ENCODE results near the gene ZNF444. TPM values are rescaled to one million over a fixed set of nuclear protein-coding genes. Genes with fewer than 3 reads are reported as not detected.

Gene ZNF444
- total and polyA plus RNA-seq, 2 donors (not counting 1 experiment from before 2014, with no cell fraction given): 24.1 to 37.7 TPM

DNA sequence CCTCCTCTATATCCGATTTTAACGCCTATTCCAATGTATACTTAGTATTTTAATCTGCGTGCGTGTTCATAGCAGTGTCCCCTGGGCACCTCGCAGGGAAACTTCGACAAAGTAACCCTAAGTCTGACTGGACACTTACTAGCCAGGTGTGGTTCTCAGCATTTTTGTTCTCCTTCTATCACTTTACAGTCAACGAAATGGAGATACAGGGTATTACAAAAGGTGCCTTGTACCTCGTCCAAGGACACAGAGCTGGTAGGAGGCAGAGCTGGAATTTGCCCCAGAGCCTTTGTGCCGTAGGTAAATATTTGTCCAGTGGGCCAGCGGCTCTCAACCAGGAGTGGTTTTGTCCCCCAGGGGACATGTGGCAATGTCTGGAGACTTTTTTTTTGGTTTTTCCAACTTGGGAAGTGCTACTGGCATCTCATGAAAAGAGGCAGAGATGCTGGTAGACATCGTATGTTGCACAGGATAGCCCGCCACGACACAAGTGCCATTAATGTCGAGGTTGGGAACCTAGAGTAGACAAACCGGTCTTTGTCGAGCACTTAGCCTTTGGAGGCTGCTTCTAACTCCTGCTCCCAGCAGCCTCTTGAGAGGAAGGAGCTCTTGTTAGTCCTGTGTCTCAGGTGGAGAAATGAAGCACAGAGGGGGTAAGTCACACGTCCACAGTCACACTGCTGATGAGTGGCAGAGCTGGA lies 1.1 kb downstream of the ZNF444 start:
- Histone ChIP-seq H3K36me3 (replicated peaks in 1 of 2; ENCODE audit: control extremely low read depth in 1 of 2, control insufficient read depth in 1 of 2, extremely low read depth in 1 of 2, insufficient read depth in 2 of 2, low read length in 1 of 2) (peaks cover 0 to 1% of the 10 kb centered on the region in 2 experiments), H3K4me2 (replicated peaks; ENCODE audit: low read depth, low read length, poor library complexity, severe bottlenecking) (peak overlapping the region; percentile 92), H3K4me1 (ENCODE audit: control insufficient read depth in 2 of 2, insufficient read depth in 2 of 2, low read length in 2 of 2) (peaks cover 13 to 17% of the 10 kb centered on the region in 2 donors), H3K9me3 (ENCODE audit: control extremely low read depth in 1 of 3, control insufficient read depth in 2 of 3, insufficient read depth in 1 of 3, low read length in 2 of 3) (no peaks in the 10 kb centered on the region), H4K20me1 (ENCODE audit: control insufficient read depth, insufficient read depth, low read length, poor library complexity, severe bottlenecking) (no peaks in the 10 kb centered on the region), H3K79me2 (ENCODE audit: control insufficient read depth, insufficient read depth, low read length) (peaks cover 47% of the 10 kb centered on the region), H3K4me3 (ENCODE audit: control extremely low read depth in 1 of 5, extremely low read depth in 1 of 5, insufficient read depth in 1 of 5, low read depth in 2 of 5, low read length in 4 of 5) (peak overlapping the region in 3 of 5 experiments; percentile 53 to 83 (median 76)), H3K9ac (ENCODE audit: low read length) (no peak overlapping the region), H2AFZ (ENCODE audit: insufficient read depth, low read depth, low read length, poor library complexity, severe bottlenecking) (peak overlapping the region; percentile 42), H3K27ac (ENCODE audit: low read length in 2 of 2) (no peak overlapping the region), H3K27me3 (replicated peaks in 1 of 4; ENCODE audit: control extremely low read depth in 1 of 4, control insufficient read depth in 3 of 4, insufficient read depth in 4 of 4, low read length in 3 of 4) (no peaks in the 10 kb centered on the region)
- intact Hi-C loops (cut with micrococcal nuclease): loop anchor here (10.0 kb wide), 1 partner anchor 517 kb away; the partner anchor contains the start of gene ZNF784
- Mint-ChIP-seq H3K27me3 (no peaks in the 10 kb centered on the region), H3K4me1 (peaks cover 32% of the 10 kb centered on the region), H3K9me3 (ENCODE audit: insufficient read depth) (no peaks in the 10 kb centered on the region), H3K4me3 (peak overlapping the region; percentile 80), H3K27ac (peak overlapping the region; percentile 51)
- DNase-seq (no peak), ATAC-seq (ENCODE audit: low read depth) (no peak)
- TF ChIP-seq EZH2 (IDR thresholded peaks at IDR 0.05; ENCODE audit: borderline replicate concordance, insufficient read depth, low read depth, low read length, poor library complexity, severe bottlenecking): no peak
- TF ChIP-seq, protein P1, sequence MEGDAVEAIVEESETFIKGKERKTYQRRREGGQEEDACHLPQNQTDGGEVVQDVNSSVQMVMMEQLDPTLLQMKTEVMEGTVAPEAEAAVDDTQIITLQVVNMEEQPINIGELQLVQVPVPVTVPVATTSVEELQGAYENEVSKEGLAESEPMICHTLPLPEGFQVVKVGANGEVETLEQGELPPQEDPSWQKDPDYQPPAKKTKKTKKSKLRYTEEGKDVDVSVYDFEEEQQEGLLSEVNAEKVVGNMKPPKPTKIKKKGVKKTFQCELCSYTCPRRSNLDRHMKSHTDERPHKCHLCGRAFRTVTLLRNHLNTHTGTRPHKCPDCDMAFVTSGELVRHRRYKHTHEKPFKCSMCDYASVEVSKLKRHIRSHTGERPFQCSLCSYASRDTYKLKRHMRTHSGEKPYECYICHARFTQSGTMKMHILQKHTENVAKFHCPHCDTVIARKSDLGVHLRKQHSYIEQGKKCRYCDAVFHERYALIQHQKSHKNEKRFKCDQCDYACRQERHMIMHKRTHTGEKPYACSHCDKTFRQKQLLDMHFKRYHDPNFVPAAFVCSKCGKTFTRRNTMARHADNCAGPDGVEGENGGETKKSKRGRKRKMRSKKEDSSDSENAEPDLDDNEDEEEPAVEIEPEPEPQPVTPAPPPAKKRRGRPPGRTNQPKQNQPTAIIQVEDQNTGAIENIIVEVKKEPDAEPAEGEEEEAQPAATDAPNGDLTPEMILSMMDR (IDR thresholded peaks at IDR 0.05): no peak
- ChIA-PET CTCF (interaction anchor here (0.7 to 1.2 kb wide), 2 partner anchors 34 to 37 kb away, joined by 3 to 4 read pairs; no protein-coding TSS in a partner anchor), POLR2A (no interaction called here)
- 89% methylated on average over 16 of the region's 17 CpGs for WGBS (ENCODE audit: insufficient coverage)

DNA sequence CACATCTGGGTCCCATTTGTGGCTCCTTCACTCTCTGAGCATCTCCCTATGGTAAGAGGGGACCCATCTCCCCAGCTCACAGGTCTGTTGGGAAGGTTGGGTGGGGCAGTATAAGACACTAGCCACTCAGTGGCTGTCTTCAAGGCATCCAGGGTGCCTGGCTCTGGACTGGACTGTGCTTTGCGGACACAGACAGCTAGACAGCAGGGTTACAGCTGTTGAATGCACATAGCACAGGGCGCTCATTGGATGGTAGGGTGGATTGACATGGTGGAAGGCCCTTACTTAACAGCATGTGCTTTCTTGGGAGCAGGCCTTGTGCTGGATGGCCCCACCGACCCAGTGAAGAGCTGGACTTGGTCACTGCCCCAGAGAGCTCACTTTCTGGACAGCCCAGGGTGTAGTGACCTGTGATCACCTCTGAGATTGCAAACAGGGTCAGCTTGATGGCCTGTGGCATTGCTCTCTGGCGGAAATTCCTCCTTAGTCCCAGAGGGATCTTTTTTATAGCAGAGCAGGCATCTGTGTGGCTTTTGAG lies 1.9 kb downstream of the ZNF444 start:
- Histone ChIP-seq H2AFZ (ENCODE audit: insufficient read depth, low read depth, low read length, poor library complexity, severe bottlenecking) (no peak overlapping the region), H3K4me3 (ENCODE audit: control extremely low read depth in 1 of 5, extremely low read depth in 1 of 5, insufficient read depth in 1 of 5, low read depth in 2 of 5, low read length in 4 of 5) (no peak overlapping the region), H4K20me1 (ENCODE audit: control insufficient read depth, insufficient read depth, low read length, poor library complexity, severe bottlenecking) (no peaks in the 10 kb centered on the region), H3K9me3 (ENCODE audit: control extremely low read depth in 1 of 3, control insufficient read depth in 2 of 3, insufficient read depth in 1 of 3, low read length in 2 of 3) (no peaks in the 10 kb centered on the region), H3K4me2 (replicated peaks; ENCODE audit: low read depth, low read length, poor library complexity, severe bottlenecking) (no peak overlapping the region), H3K9ac (ENCODE audit: low read length) (no peak overlapping the region), H3K36me3 (replicated peaks in 1 of 2; ENCODE audit: control extremely low read depth in 1 of 2, control insufficient read depth in 1 of 2, extremely low read depth in 1 of 2, insufficient read depth in 2 of 2, low read length in 1 of 2) (peaks cover 0 to 8% of the 10 kb centered on the region in 2 experiments), H3K4me1 (ENCODE audit: control insufficient read depth in 2 of 2, insufficient read depth in 2 of 2, low read length in 2 of 2) (peaks cover 13 to 17% of the 10 kb centered on the region in 2 donors), H3K27me3 (replicated peaks in 1 of 4; ENCODE audit: control extremely low read depth in 1 of 4, control insufficient read depth in 3 of 4, insufficient read depth in 4 of 4, low read length in 3 of 4) (no peaks in the 10 kb centered on the region), H3K79me2 (ENCODE audit: control insufficient read depth, insufficient read depth, low read length) (peaks cover 51% of the 10 kb centered on the region), H3K27ac (ENCODE audit: low read length in 2 of 2) (no peak overlapping the region)
- DNase-seq (no peak), ATAC-seq (ENCODE audit: low read depth) (no peak)
- ChIA-PET CTCF (interaction anchor here (1.2 kb wide), 1 partner anchor 38 kb away, joined by 4 read pairs; no protein-coding TSS in a partner anchor), POLR2A (no interaction called here)
- Mint-ChIP-seq H3K27ac (peak overlapping the region; percentile 56), H3K4me3 (peak overlapping the region; percentile 37), H3K27me3 (no peaks in the 10 kb centered on the region), H3K9me3 (ENCODE audit: insufficient read depth) (no peaks in the 10 kb centered on the region), H3K4me1 (peaks cover 32% of the 10 kb centered on the region)
- WGBS (ENCODE audit: insufficient coverage): 100% methylated on average over 4 of the region's 4 CpGs
- intact Hi-C loops (cut with micrococcal nuclease): loop anchor here (10.0 kb wide), 1 partner anchor 518 kb away; the partner anchor contains the start of gene ZNF784
- TF ChIP-seq, protein P1 (IDR thresholded peaks at IDR 0.05): no peak
- no peak for TF ChIP-seq EZH2 (IDR thresholded peaks at IDR 0.05; ENCODE audit: borderline replicate concordance, insufficient read depth, low read depth, low read length, poor library complexity, severe bottlenecking)
